Psoas muscle (tissue), 8 donors: ENCODE data around the gene DOCK6. TPM values are rescaled to one million over a fixed set of nuclear protein-coding genes. Genes with fewer than 3 reads are reported as not detected.
A peak's percentile ranks its signal among the peaks of the same experiment; 100 is the strongest.

Experiments
- ATAC-seq, 4 donors: fragments of 200-7000 bp; cut with Tn5 transposase; one replicate each; pipeline ENCODE4 v1.9.1; 2020; ENCODE audit warnings: moderate library complexity in 3 of 4, mild to moderate bottlenecking in 2 of 4
- DNase-seq, 2 donors: peaks; one replicate each; pipeline ENCODE4 v3.0.0-alpha.2; 2020
- H3K27ac ChIP-seq: fragments of 200-600 bp; one replicate; pipeline ENCODE4 v1.8.0; 2022
- H3K27me3 ChIP-seq, 3 donors: fragments of 200-600 bp in 1 of 3; one replicate each; pipeline versions ENCODE4 v1.6.1 to v1.8.0; 2013 to 2022; ENCODE audit warnings: low read length in 2 of 3, mild to moderate bottlenecking in 2 of 3, moderate library complexity in 1 of 3; ENCODE audit not compliant: insufficient read depth in 3 of 3
- H3K36me3 ChIP-seq, 2 donors: fragments of 200-600 bp in 1 of 2; one replicate each; pipeline versions ENCODE4 v1.6.1 to v1.8.0; 2013 to 2022; ENCODE audit warnings: low read depth in 1 of 2, mild to moderate bottlenecking in 1 of 2, moderate library complexity in 1 of 2; ENCODE audit not compliant: insufficient read depth in 1 of 2
- H3K4me1 ChIP-seq: fragments of 200-600 bp; one replicate; pipeline ENCODE4 v1.8.0; 2022
- H3K4me3 ChIP-seq: fragments of 200-600 bp; one replicate; pipeline ENCODE4 v1.8.0; 2022; ENCODE audit warnings: mild to moderate bottlenecking
- H3K9me3 ChIP-seq: fragments of 200-600 bp; one replicate; pipeline ENCODE4 v1.8.0; 2022
- CTCF ChIP-seq: fragments of 200-600 bp; IDR thresholded peaks from one replicate; pipeline ENCODE4 v1.8.0; 2022; ENCODE audit warnings: antibody characterized with exemption
- WGBS, 3 donors: extraction: QIAGEN DNeasy Blood & Tissue Kit; methylation state at CpG; one replicate each; pipeline versions ENCODE4 v1.1.6 to v1.1.7; 2013; 5-methylcytosine and 5-hydroxymethylcytosine counted together
- intact Hi-C, 2 donors: fragments of 100-400 bp; cut with DNase I; formaldehyde crosslinking; loops; one replicate each; pipeline versions ENCODE4 v1.11.0 to v1.14.2; 2022
- polyA plus RNA-seq, 3 donors: library from polyadenylated mRNA; stranded (reverse); fragments of 200-250 nt; gene quantifications; one replicate each; pipeline ENCODE4 v1.2.3, GENCODE V29; 2013
- total RNA-seq, 4 donors: library from RNA; stranded (reverse); fragmentation: NEBNext Ultra II Directional in 2 of 4; extraction: Animal tissue kit (Norgen Biotek cat#: 25700) in 2 of 4; gene quantifications; one replicate each; pipeline versions ENCODE4 v1.2.1 to v1.2.4, GENCODE V29; 2021 to 2023
- donor health status: healthy with polysubstance abuse.
- donor health status: DM: no; HTN: no; CAD: no; lungs with moderate emphysema.
- donor health status: Bipolar disorder and iron deficiency.
- donor health status: healthy.
- donor health status: DM: yes; HTN: yes; CAD: no.
- donor health status: DM: no; HTN: no; CAD: no.
- donor health status: DM: no; HTN: no; CAD: no.
- donor health status: DM: yes; HTN: yes; CAD: no.

The DOCK6 gene
- total and polyA plus RNA-seq, 7 donors, result 8.7 to 27.1 (median 15.3) TPM

GRCh38 chr19:11288349-11288748 lies 26.0 kb upstream of the DOCK6 start:
- no peak for DNase-seq
- no peak for ATAC-seq
- intact Hi-C loops, result loop anchor here in 1 of 2 donors (5.0 kb wide), 1 partner anchor 46 kb away; no protein-coding TSS in a partner anchor
- TF ChIP-seq CTCF, result peak; percentile 27
- H3K9me3 ChIP-seq, result no peaks in the 10 kb centered on the region
- WGBS, 3 donors, result 72 to 82% (median 81%) methylated on average over 7 of the region's 7 CpGs
- no peak overlapping the region for H3K4me3 ChIP-seq
- H3K4me1 ChIP-seq, result no peaks in the 10 kb centered on the region
- H3K36me3 ChIP-seq, result no peaks in the 10 kb centered on the region
- H3K27ac ChIP-seq, result no peak overlapping the region
- H3K27me3 ChIP-seq, result peaks cover 0 to 26% (median 0%) of the 10 kb centered on the region in 3 donors

DNA sequence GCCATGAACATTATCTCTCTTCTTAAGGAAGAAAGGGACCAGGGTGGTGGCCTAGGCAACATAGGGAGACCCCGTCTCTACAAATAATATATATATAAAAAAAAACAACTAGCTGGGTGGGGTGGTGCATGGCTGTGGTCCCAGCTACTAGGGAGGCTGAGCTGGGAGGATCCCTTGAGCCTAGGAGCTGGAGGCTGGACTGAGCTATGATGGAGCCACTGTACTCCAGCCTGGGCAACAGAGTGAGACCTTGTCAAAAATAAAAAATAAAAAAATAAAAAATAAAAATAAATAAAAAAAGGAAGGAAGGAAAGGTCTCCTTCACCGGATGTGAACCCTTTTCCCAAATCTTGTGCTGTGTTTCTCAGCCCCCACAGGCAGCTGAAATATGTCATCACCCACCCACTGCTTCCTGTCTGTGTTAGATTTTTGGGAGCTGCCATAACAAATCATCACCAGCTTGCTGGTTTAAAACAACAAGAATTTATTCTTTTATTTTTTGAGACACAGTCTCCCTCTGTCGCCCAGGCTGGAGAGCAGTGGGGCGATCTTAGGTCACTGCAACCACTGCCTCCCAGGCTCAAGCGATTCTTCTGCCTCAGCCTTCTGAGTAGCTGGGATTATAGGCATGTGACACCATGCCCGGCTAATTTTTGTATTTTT lies 24.1 kb upstream of the DOCK6 start:
- 27 to 32% (median 29%) methylated on average over 6 of the region's 6 CpGs for WGBS, 3 donors
- peak overlapping the region; percentile 32 for H3K27ac ChIP-seq
- H3K4me1 ChIP-seq, result no peaks in the 10 kb centered on the region
- DNase-seq, result no peak
- intact Hi-C loops, result loop anchor here in 1 of 2 donors (5.0 kb wide), 1 partner anchor 44 kb away; no protein-coding TSS in a partner anchor
- peak; percentile 24 for TF ChIP-seq CTCF
- peak in 2 of 4 donors; percentile 33 to 46 for ATAC-seq
- H3K4me3 ChIP-seq, result no peak overlapping the region
- peaks cover 0 to 10% (median 0%) of the 10 kb centered on the region in 3 donors for H3K27me3 ChIP-seq
- no peaks in the 10 kb centered on the region for H3K9me3 ChIP-seq
- H3K36me3 ChIP-seq, result no peaks in the 10 kb centered on the region

DNA sequence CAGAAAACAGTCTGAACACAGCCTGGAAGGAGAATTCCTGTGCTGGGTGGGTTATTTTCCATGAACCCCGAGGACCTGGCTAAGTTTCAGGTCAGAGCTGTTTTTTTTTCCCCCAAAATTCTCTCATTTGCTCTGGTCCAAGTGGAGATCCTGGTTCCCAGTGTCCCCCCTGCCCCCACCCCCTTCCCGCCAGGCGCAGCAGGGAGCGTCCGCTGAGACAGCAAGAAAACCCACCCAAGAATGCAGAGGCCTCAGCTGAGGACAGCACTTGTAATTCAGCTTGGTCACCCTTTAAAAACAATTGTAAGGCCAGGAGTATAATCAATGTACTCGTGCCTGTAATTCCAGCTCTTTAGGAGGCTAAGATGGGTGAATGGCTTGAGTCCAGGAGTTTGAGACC lies 22.2 kb upstream of the DOCK6 start:
- ATAC-seq, result no peak
- no peak overlapping the region for H3K4me3 ChIP-seq
- 45 to 57% (median 56%) methylated on average over 6 of the region's 6 CpGs for WGBS, 3 donors
- H3K4me1 ChIP-seq, result no peaks in the 10 kb centered on the region
- H3K9me3 ChIP-seq, result no peaks in the 10 kb centered on the region
- H3K27me3 ChIP-seq, result peaks cover 0 to 10% (median 0%) of the 10 kb centered on the region in 3 donors
- intact Hi-C loops, result no loop called here
- no peaks in the 10 kb centered on the region for H3K36me3 ChIP-seq
- no peak for DNase-seq
- H3K27ac ChIP-seq, result no peak overlapping the region
- no peak for TF ChIP-seq CTCF

DNA sequence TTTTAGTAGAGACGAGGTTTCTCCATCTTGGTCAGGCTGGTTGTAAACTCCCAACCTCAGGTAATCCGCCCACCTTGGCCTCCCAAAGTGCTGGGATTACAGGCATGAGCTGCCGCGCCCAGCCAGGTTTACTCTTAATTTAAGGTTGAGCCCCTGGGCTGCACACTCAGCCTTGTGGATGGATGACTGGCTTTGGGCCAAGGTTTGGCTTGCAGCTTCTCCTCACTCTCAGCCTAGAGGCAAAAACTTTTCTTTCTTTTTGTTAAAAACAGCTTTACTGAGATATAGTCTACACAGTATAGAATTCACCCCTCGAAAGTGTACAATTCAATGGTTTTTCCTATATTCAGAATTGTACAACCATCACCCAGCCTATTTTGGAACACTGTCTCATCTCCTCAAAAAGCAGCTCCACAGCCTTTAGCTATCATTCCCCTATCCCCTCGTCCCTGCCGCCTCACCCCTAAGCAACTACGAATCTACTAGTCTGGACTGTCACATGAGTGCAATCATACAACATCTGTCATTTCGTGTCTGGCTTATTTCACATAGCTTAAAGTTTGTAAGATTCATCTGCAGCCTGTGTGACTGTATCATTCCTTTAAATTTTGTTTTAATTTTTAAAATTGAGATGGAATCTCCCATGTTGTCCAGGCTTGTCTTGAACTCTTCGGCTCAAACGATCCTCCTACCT lies 19.2 kb upstream of the DOCK6 start:
- intact Hi-C loops, result no loop called here
- WGBS, 3 donors, result 55 to 61% (median 57%) methylated on average over 11 of the region's 11 CpGs
- TF ChIP-seq CTCF, result no peak
- Histone ChIP-seq H3K9me3 (no peaks in the 10 kb centered on the region), H3K4me3 (no peak overlapping the region), H3K27ac (no peak overlapping the region), H3K4me1 (no peaks in the 10 kb centered on the region), H3K27me3 (no peaks in the 10 kb centered on the region), H3K36me3 (no peaks in the 10 kb centered on the region)
- DNase-seq (no peak), ATAC-seq (no peak)
